Mammary epithelial cell (primary cell): ENCODE measurements around the gene ANKRD17.
"Not testable (repeated sequence)": the region's sequence is repeated elsewhere in the genome, so short reads cannot be mapped to it uniquely, and the experiment has no call there.

ENCODE experiments used
- CTCF ChIP-seq, 2 donors: IDR thresholded peaks in 1 of 2; conservative IDR thresholded peaks in 1 of 2; 2 replicates each; pipeline ENCODE4 v1.5.1; 2011 to 2012; ENCODE audit warnings: inconsistent platforms in 2 of 2, low read length in 2 of 2, mild to moderate bottlenecking in 2 of 2, control low read depth in 1 of 2, low read depth in 1 of 2; ENCODE audit not compliant: insufficient read depth in 1 of 2; ENCODE audit errors: extremely low read depth in 1 of 2
- EZH2 ChIP-seq: IDR thresholded peaks from 2 replicates; pipeline ENCODE4 v1.6.1; 2012; ENCODE audit warnings: low read length, inconsistent platforms, borderline replicate concordance

- TF ChIP-seq CTCF (conservative IDR thresholded peaks at IDR 0.05 in 1 of 2, IDR thresholded peaks at IDR 0.05 in 1 of 2; ENCODE audit: extremely low read depth in 1 of 2, insufficient read depth in 1 of 2, low read depth in 1 of 2, low read length in 2 of 2); EZH2: not testable (repeated sequence)
These were observed 34.1 kb upstream of the ANKRD17 start for GRCh38 chr4:73292661-73293060.
